Measurements from ENCODE around the gene ARHGAP8. TPM values are rescaled to one million over a fixed set of nuclear protein-coding genes. Genes with fewer than 3 reads are reported as not detected.

The ARHGAP8 gene
- total RNA-seq, 2 donors from 2014 or later = 34.6 to 64.5 TPM

DNA sequence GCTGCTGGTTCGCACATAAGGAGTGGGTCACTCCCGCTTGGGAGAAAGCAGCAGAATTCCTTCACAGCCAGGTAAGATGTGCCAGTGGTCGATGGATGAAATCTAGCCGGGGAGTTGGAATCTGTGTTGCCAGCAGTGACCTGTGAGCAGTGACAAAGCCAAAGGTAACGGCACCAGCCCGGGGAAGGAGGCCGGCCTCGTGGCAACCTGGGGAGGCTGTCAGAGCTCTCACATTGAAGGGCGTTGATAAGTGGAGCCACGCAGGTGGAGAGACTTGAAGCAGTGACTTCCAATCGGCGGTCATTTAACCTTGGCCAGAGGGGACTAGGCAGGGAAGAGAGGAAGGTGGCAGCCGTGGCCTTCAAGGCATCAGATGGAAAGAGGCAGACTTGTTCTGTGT lies 58.8 kb downstream of the ARHGAP8 start:
- no peak overlapping the region for H3K4me3 ChIP-seq
- H3K27me3 ChIP-seq (replicated peaks; ENCODE audit: insufficient read depth) = no peaks in the 10 kb centered on the region
- 92% methylated on average over 13 of the region's 13 CpGs for WGBS
- no peak overlapping the region for H3K27ac ChIP-seq
- TF ChIP-seq, protein P1, sequence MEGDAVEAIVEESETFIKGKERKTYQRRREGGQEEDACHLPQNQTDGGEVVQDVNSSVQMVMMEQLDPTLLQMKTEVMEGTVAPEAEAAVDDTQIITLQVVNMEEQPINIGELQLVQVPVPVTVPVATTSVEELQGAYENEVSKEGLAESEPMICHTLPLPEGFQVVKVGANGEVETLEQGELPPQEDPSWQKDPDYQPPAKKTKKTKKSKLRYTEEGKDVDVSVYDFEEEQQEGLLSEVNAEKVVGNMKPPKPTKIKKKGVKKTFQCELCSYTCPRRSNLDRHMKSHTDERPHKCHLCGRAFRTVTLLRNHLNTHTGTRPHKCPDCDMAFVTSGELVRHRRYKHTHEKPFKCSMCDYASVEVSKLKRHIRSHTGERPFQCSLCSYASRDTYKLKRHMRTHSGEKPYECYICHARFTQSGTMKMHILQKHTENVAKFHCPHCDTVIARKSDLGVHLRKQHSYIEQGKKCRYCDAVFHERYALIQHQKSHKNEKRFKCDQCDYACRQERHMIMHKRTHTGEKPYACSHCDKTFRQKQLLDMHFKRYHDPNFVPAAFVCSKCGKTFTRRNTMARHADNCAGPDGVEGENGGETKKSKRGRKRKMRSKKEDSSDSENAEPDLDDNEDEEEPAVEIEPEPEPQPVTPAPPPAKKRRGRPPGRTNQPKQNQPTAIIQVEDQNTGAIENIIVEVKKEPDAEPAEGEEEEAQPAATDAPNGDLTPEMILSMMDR (IDR thresholded peaks at IDR 0.05) = no peak
- TF ChIP-seq POLR2AphosphoS5 (IDR thresholded peaks at IDR 0.05) = no peak
- no peak for TF ChIP-seq POLR2A (IDR thresholded peaks at IDR 0.05)
- H3K36me3 ChIP-seq = no peaks in the 10 kb centered on the region
- no peaks in the 10 kb centered on the region for H3K4me1 ChIP-seq (replicated peaks)
- no peaks in the 10 kb centered on the region for H3K9me3 ChIP-seq
- no peak for DNase-seq (ENCODE audit: low spot score)
- intact Hi-C loops (cut with DNase I) = no loop called here

DNA sequence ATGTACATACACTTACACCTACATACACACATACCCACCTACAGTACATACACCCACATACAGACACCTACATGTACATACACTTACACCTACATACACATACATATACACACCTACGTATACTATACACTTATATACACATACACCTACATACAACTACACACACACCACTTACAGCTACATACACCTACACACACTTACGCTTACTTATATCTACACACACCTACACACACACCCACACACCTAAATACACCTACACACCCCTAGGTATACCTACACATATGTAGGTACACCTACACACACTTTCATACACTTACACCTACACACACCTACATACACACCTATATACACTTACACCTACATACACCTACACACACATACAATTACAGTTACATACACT lies 61.0 kb downstream of the ARHGAP8 start:
- H3K9me3 ChIP-seq = no peaks in the 10 kb centered on the region
- DNase-seq (ENCODE audit: low spot score) = no peak
- no peaks in the 10 kb centered on the region for H3K27me3 ChIP-seq (replicated peaks; ENCODE audit: insufficient read depth)
- H3K27ac ChIP-seq = no peak overlapping the region
- TF ChIP-seq, protein P1 (IDR thresholded peaks at IDR 0.05) = no peak
- no peak for TF ChIP-seq POLR2AphosphoS5 (IDR thresholded peaks at IDR 0.05)
- TF ChIP-seq POLR2A (IDR thresholded peaks at IDR 0.05) = no peak
- no peaks in the 10 kb centered on the region for H3K4me1 ChIP-seq (replicated peaks)
- 94% methylated on average over 2 of the region's 2 CpGs for whole genome bisulfite sequencing
- no peak overlapping the region for H3K4me3 ChIP-seq
- H3K36me3 ChIP-seq = no peaks in the 10 kb centered on the region
- intact Hi-C loops (cut with DNase I) = no loop called here

DNA sequence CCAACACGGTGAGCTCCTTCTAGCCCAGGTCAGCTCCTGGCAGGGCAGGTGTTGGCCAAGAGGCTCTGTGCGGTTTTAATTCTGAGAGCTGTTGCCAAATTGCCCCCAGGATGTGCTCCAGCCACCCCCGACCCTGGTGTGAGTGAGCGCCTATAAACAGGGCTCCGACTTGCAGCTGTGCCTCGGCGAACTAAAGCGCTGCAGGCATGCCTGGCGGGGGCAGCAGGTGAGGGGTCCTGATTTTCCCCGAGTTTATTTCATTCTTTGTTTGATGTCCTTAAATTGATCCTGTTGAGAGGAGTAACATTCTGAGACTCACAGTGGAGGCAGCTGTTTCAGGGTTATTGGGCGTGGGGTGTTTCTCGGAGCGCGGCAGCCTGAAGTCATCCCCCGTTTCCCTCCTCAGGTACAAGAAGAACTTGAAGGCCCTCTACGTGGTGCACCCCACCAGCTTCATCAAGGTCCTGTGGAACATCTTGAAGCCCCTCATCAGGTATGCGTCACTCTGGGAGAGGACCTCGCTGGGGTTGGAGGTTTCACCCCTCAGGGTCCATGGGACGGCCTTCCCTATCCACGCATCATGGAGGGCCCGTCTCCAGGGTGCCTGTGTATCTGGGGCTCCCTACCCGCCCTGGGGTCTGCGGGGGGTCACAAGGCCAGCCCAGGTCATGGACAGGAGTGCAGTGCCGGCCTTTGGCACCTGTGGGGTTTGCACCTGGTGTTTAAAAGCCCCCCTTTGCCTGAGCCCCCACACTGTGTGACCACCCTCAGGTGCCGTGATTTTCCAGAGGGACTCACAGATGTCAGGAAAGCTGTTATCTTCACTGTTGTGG lies 62.1 kb downstream of the ARHGAP8 start:
- no peaks in the 10 kb centered on the region for H3K27me3 ChIP-seq (replicated peaks; ENCODE audit: insufficient read depth)
- 86% methylated on average over 25 of the region's 25 CpGs for WGBS
- no peak for DNase-seq (ENCODE audit: low spot score)
- no peak overlapping the region for H3K27ac ChIP-seq
- no peak overlapping the region for H3K4me3 ChIP-seq
- H3K4me1 ChIP-seq (replicated peaks) = no peaks in the 10 kb centered on the region
- no peaks in the 10 kb centered on the region for H3K9me3 ChIP-seq
- TF ChIP-seq POLR2AphosphoS5 (IDR thresholded peaks at IDR 0.05) (no peak), POLR2A (IDR thresholded peaks at IDR 0.05) (no peak)
- TF ChIP-seq, protein P1 (IDR thresholded peaks at IDR 0.05) = no peak
- intact Hi-C loops (cut with DNase I) = no loop called here
- H3K36me3 ChIP-seq = no peaks in the 10 kb centered on the region

DNA sequence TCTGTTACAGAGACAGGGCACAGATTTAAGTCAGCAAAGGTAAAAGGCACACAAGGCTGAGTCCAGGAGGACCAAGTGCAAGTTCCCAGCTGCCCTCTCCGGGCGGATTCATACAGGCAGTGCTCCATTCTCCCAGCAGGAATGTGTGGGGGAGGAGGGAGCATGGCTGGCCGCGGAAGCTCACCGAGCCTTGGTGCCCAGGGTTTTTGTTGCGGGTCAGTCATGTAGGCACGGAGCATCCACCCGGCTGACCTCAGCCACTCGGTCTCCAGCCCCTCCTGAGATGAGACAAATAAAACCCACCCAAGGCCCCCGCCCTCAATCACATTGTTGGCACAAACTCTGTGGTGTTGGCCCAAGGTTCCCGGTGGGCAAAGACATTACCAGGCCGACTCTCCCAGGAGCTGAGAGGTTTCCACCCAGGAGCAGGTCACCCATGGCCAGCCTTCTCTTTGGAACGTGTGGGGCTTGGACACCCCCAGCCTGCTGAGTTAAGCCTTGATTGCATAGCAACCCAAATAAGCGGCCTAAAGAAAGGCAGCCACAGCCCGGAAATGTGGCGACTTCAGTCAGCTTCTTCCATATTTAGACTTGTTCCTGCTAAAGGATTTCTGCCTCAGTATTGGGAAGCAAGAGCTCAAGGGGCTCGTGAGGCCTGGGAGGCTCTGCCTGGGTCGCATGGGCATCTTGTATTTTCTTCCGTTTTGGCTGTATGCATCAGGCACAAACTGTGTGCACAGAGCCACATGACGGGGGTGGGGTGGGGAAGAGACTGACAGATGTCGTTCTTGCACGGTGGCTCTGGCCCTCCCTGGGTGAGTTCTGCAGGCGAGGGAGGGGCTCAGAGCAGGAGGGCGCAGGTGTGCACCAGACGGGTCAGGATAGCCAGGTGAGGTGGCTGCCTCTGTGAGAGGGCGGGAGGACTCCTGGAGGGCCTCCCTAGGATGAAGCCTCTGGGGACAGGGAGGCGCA lies 63.0 kb downstream of the ARHGAP8 start:
- DNase-seq (ENCODE audit: low spot score) = no peak
- WGBS = 87% methylated on average over 27 of the region's 27 CpGs
- TF ChIP-seq, protein P1 (IDR thresholded peaks at IDR 0.05) = no peak
- TF ChIP-seq POLR2A (IDR thresholded peaks at IDR 0.05) = no peak
- no peak for TF ChIP-seq POLR2AphosphoS5 (IDR thresholded peaks at IDR 0.05)
- Histone ChIP-seq H3K27me3 (replicated peaks; ENCODE audit: insufficient read depth) (no peaks in the 10 kb centered on the region), H3K4me3 (no peak overlapping the region), H3K27ac (no peak overlapping the region), H3K4me1 (replicated peaks) (no peaks in the 10 kb centered on the region), H3K36me3 (no peaks in the 10 kb centered on the region), H3K9me3 (no peaks in the 10 kb centered on the region)
- intact Hi-C loops (cut with DNase I) = no loop called here

Measured in prostate gland (tissue), 2 donors.